Breast epithelium (tissue), 4 donors: ENCODE data around the gene TMEM147. TPM values are rescaled to one million over a fixed set of nuclear protein-coding genes. Genes with fewer than 3 reads are reported as not detected.
"Not testable (repeated sequence)": the region's sequence is repeated elsewhere in the genome, so short reads cannot be mapped to it uniquely, and the experiment has no call there.

ENCODE experiments used
- DNase-seq, 2 donors: peaks; one replicate each; pipeline ENCODE4 v3.0.0-alpha.2; 2019; ENCODE audit warnings: low spot score in 2 of 2
- H3K27ac ChIP-seq, 2 donors: fragments of 200-600 bp; sonication (generic) in 1 of 2; one replicate each; pipeline ENCODE4 v1.5.1; 2016 to 2019; ENCODE audit warnings: mild to moderate bottlenecking in 1 of 2
- H3K27me3 ChIP-seq, 2 donors: fragments of 200-600 bp; sonication (generic) in 1 of 2; one replicate each; pipeline versions ENCODE4 v1.5.1 to v1.6.0; 2017 to 2019; ENCODE audit warnings: control low read depth in 1 of 2, mild to moderate bottlenecking in 1 of 2
- H3K36me3 ChIP-seq: fragments of 200-600 bp; one replicate; pipeline ENCODE4 v1.5.1; 2019
- H3K4me1 ChIP-seq, 2 donors: fragments of 200-600 bp; sonication (generic); one replicate each; pipeline ENCODE4 v1.5.1; 2016 to 2019; ENCODE audit warnings: control low read depth in 1 of 2
- H3K4me3 ChIP-seq, 3 donors: fragments of 200-600 bp; sonication (generic); 1 replicate in 2 of 3; 2 replicates in 1 of 3; pipeline ENCODE4 v1.5.1; 2016 to 2019; ENCODE audit warnings: mild to moderate bottlenecking in 3 of 3, moderate library complexity in 2 of 3
- H3K9me3 ChIP-seq, 2 donors: fragments of 200-600 bp; sonication (generic) in 1 of 2; one replicate each; pipeline ENCODE4 v1.5.1; 2016 to 2019; ENCODE audit warnings: control low read depth in 1 of 2
- CTCF ChIP-seq, 3 donors: fragments of 450-650 bp; IDR thresholded peaks; one replicate each; pipeline ENCODE4 v1.5.1; 2016 to 2017; ENCODE audit warnings: antibody characterized with exemption in 3 of 3, mild to moderate bottlenecking in 3 of 3, moderate library complexity in 3 of 3
- POLR2A ChIP-seq: fragments of 450-650 bp; IDR thresholded peaks from one replicate; pipeline ENCODE4 v1.6.1; 2016; ENCODE audit warnings: antibody characterized with exemption, mild to moderate bottlenecking, moderate library complexity
- POLR2AphosphoS5 ChIP-seq, 3 donors: sonication (generic); formaldehyde crosslinking; IDR thresholded peaks; one replicate each; pipeline ENCODE4 v1.6.1; 2017; ENCODE audit warnings: antibody characterized with exemption in 3 of 3
- intact Hi-C: fragments of 100-400 bp; cut with DNase I; formaldehyde crosslinking; loops from one replicate; pipeline ENCODE4 v1.15.1; 2023; ENCODE audit warnings: low total_unique reads
- total RNA-seq, 3 donors: library from RNA; depleted of rRNA; stranded (reverse); fragments of >200 nt; gene quantifications; one replicate each; pipeline ENCODE4 v1.1.0, GENCODE V29; 2016

The TMEM147 gene
- total RNA-seq, 3 donors from 2014 or later = 67.4 to 91.8 (median 91.8) TPM

GRCh38 chr19:35587321-35587720 is 41.9 kb downstream of the TMEM147 start:
- no peak for DNase-seq
- Histone ChIP-seq H3K4me1 (no peaks in the 10 kb centered on the region), H3K4me3 (no peak overlapping the region), H3K27ac (no peak overlapping the region), H3K27me3 (peaks cover 0 to 25% of the 10 kb centered on the region in 2 donors), H3K9me3 (no peaks in the 10 kb centered on the region), H3K36me3 (no peaks in the 10 kb centered on the region)
- TF ChIP-seq POLR2AphosphoS5 (IDR thresholded peaks at IDR 0.05) = no peak
- TF ChIP-seq POLR2A = no peak
- no peak for TF ChIP-seq CTCF (IDR thresholded peaks at IDR 0.05)
- intact Hi-C loops = no loop called here

GRCh38 chr19:35590875-35591274 is 45.4 kb downstream of the TMEM147 start:
- TF ChIP-seq POLR2A = no peak
- TF ChIP-seq POLR2AphosphoS5 (IDR thresholded peaks at IDR 0.05) = no peak
- no peak for TF ChIP-seq CTCF (IDR thresholded peaks at IDR 0.05)
- Histone ChIP-seq H3K9me3 (no peaks in the 10 kb centered on the region), H3K4me3 (no peak overlapping the region), H3K36me3 (no peaks in the 10 kb centered on the region), H3K27ac (no peak overlapping the region), H3K27me3 (peaks cover 0 to 8% of the 10 kb centered on the region in 2 donors), H3K4me1 (no peaks in the 10 kb centered on the region)
- intact Hi-C loops = no loop called here
- DNase-seq = no peak

- intact Hi-C loops = no loop called here
- Histone ChIP-seq H3K27ac (no peak overlapping the region), H3K27me3 (peaks cover 0 to 4% of the 10 kb centered on the region in 2 donors), H3K9me3 (no peaks in the 10 kb centered on the region), H3K36me3 (no peaks in the 10 kb centered on the region), H3K4me3 (no peak overlapping the region), H3K4me1 (no peaks in the 10 kb centered on the region)
- TF ChIP-seq POLR2AphosphoS5 (IDR thresholded peaks at IDR 0.05) = no peak
- no peak for TF ChIP-seq POLR2A
- TF ChIP-seq CTCF (IDR thresholded peaks at IDR 0.05) = peak in 2 of 3 donors; percentile 33 to 34
- DNase-seq = no peak
Measured at GRCh38 chr19:35592226-35592625, 46.8 kb downstream of the TMEM147 start.

- H3K9me3 ChIP-seq, H3K36me3 ChIP-seq, DNase-seq, H3K27ac ChIP-seq, H3K4me3 ChIP-seq, H3K27me3 ChIP-seq, H3K4me1 ChIP-seq, intact Hi-C loops: not testable (repeated sequence)
Measured at GRCh38 chr19:35595026-35595425, 49.6 kb downstream of the TMEM147 start.

- Histone ChIP-seq H3K27me3 (peaks cover 0 to 4% of the 10 kb centered on the region in 2 donors), H3K4me1 (no peaks in the 10 kb centered on the region), H3K9me3 (no peaks in the 10 kb centered on the region), H3K4me3 (no peak overlapping the region), H3K27ac (no peak overlapping the region), H3K36me3 (no peaks in the 10 kb centered on the region)
- intact Hi-C loops = no loop called here
- TF ChIP-seq POLR2AphosphoS5 (IDR thresholded peaks at IDR 0.05) (no peak), POLR2A (no peak), CTCF (IDR thresholded peaks at IDR 0.05) (no peak)
- DNase-seq = no peak
Measured at GRCh38 chr19:35595928-35596327, 50.5 kb downstream of the TMEM147 start.
